Activated naive CD8-positive, alpha-beta T cell treated with anti-CD3 and anti-CD28 coated beads for 36 hours (primary cell): Measurements from ENCODE around the gene FAM53A. TPM values are rescaled to one million over a fixed set of nuclear protein-coding genes. Genes with fewer than 3 reads are reported as not detected.

Experiments
- DNase-seq: peaks from one replicate; pipeline ENCODE4 v3.0.0; 2021
- H3K27ac Mint-ChIP-seq: one replicate; pipeline ENCODE4 v1.8.0; 2022; ENCODE audit warnings: mild to moderate bottlenecking, moderate library complexity, mixed read lengths
- H3K27me3 Mint-ChIP-seq: one replicate; pipeline ENCODE4 v1.8.0; 2022; ENCODE audit warnings: mild to moderate bottlenecking, mixed read lengths
- H3K36me3 Mint-ChIP-seq: one replicate; pipeline ENCODE4 v1.8.0; 2021; ENCODE audit warnings: mild to moderate bottlenecking, mixed read lengths
- H3K4me1 Mint-ChIP-seq: one replicate; pipeline ENCODE4 v1.8.0; 2021; ENCODE audit warnings: mixed read lengths
- H3K4me3 Mint-ChIP-seq: one replicate; pipeline ENCODE4 v1.8.0; 2022; ENCODE audit warnings: mild to moderate bottlenecking, moderate library complexity, mixed read lengths
- H3K9me3 Mint-ChIP-seq: one replicate; pipeline ENCODE4 v1.8.0; 2022; ENCODE audit warnings: mixed read lengths
- total RNA-seq, 2 experiments: library from RNA; stranded (reverse); gene quantifications; one replicate each; pipeline ENCODE4 v1.2.3, GENCODE V29; 2021

FAM53A gene
- total RNA-seq, 2 experiments from 2014 or later = 0.82 to 1.3 TPM

DNA sequence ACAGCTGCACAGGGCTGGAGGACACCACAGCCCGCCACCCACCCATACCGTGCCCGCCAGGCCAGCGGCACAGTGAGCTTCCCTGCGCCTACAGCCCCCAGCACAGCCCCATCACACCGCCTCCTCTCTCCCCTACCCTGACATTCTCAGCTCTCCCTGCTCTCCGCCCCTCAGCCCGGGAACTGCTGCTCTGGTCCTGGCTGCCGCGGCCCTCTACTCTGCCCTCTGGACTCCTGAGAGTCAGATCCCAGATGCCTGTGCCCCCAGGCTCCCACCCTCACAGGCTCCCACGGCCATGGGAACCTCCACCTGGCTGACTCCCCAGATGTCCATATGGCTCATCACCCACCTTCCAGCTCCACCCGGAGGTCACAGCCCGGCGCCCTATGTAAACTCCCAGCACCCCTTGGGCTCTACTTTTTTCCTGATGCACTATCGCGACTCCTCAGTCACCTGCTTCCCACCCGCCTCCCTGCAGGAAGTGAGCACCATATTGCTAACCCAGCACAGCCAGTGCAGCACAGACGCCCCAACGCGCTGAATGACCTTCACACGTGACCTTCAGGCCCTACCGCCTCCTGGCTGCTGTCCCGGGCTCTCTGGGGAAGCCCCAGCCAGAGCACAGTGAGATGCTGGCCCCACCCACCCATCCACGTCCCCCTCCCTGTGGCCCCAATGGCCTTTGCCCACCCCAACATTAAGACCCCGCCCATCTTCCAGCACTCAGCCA is 23.0 kb downstream of the FAM53A start:
- H3K9me3 Mint-ChIP-seq = no peaks in the 10 kb centered on the region
- no peak overlapping the region for H3K27ac Mint-ChIP-seq
- H3K36me3 Mint-ChIP-seq = no peaks in the 10 kb centered on the region

DNA sequence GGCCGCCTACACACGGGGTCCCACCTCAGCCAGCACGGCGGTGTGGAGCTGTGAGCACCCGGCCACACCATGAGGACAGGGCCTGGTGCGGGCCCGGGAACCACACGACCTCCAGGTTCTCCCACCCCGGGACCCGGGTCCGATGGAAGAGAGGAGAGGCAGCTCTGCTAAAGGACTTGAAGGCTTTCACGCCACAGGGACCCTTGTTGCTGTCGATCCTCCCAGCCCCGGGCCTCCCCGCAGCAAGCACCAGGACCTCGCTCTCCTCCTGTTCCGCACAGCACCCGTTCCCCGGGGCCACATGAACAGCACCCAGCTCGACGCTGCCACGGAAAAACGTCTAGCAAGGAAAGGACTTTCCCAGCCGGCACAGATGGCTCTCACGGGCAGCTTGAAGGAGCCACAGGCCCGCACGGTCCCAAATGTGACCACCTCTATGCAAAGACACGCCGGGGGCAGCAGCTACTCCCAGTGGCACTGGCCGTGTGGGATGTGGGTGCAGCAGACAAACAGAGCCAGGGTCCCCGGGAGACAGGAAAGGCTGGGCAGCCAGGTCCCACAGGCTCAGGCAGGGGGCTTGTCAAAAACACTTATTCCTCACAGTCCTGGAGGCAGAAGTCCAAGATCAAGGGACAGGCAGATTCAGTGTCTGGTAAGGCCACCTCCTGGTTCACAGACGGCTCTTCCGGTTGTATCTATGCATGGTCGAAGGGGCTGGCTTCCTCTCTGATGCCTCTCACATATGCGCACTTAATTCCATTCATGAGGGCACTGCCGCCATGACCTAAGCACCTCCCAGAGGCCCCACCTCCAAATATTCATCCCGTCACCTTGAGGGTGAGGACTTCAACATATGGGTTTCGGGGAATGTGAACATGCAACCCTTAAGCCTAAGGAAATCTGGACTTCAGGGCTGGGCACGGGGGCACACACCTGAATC is 24.7 kb downstream of the FAM53A start:
- Mint-ChIP-seq H3K4me3 (no peak overlapping the region), H3K27ac (no peak overlapping the region), H3K36me3 (no peaks in the 10 kb centered on the region), H3K27me3 (no peaks in the 10 kb centered on the region), H3K4me1 (no peaks in the 10 kb centered on the region), H3K9me3 (no peaks in the 10 kb centered on the region)
- DNase-seq = no peak

More for the DNA sequence above, 23.0 kb downstream of the FAM53A start:
- no peak overlapping the region for H3K4me3 Mint-ChIP-seq
- no peaks in the 10 kb centered on the region for H3K4me1 Mint-ChIP-seq
- DNase-seq = no peak
- H3K27me3 Mint-ChIP-seq = no peaks in the 10 kb centered on the region

DNA sequence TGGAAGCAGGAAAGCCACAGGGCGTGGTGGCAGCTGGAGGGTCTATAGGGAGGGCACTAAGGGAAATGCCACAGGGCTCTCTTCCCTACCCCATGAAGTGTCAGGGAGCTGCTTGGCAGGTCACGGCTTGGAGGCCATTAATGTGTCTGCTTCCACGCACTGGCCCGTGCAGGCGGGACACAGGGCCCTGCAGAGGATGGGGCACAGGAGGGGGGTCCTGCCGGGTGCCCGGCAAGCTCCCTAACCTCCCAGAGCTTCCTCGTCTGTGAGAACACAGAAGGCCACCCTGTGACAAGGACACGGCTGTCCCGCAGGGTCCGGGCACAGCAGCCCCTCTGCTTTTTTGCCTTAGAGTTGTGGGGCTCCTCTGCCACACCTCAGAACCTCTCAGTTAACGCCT is 25.5 kb downstream of the FAM53A start:
- Mint-ChIP-seq H3K9me3 (no peaks in the 10 kb centered on the region), H3K4me1 (no peaks in the 10 kb centered on the region)
- no peak for DNase-seq

DNA sequence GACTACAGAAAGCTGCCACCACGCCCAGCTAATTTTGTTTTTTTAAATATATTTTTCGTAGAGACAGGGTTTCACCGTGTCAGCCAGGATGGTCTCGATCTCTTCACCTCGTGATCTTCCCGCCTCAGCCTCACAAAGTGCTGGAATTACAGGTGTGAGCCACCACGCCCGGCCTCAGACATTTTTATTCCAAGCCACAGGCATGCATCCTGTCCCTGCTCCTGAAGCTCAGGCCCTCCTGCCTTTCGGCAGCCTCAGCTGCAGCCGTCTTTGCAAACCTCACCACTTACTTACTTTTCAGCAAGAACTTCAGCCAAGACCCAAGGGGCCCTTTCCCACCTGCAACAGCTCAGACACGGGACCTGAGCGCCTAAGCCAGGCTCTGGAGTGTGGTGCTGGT is 26.0 kb downstream of the FAM53A start:
- H3K4me3 Mint-ChIP-seq = no peak overlapping the region
- H3K27me3 Mint-ChIP-seq = no peaks in the 10 kb centered on the region
- H3K9me3 Mint-ChIP-seq = no peaks in the 10 kb centered on the region
- H3K27ac Mint-ChIP-seq = no peak overlapping the region
- H3K4me1 Mint-ChIP-seq = no peaks in the 10 kb centered on the region
- no peaks in the 10 kb centered on the region for H3K36me3 Mint-ChIP-seq
- no peak for DNase-seq

More for the DNA sequence above, 25.5 kb downstream of the FAM53A start:
- no peaks in the 10 kb centered on the region for H3K36me3 Mint-ChIP-seq
- H3K27me3 Mint-ChIP-seq = no peaks in the 10 kb centered on the region
- no peak overlapping the region for H3K4me3 Mint-ChIP-seq
- H3K27ac Mint-ChIP-seq = no peak overlapping the region

DNA sequence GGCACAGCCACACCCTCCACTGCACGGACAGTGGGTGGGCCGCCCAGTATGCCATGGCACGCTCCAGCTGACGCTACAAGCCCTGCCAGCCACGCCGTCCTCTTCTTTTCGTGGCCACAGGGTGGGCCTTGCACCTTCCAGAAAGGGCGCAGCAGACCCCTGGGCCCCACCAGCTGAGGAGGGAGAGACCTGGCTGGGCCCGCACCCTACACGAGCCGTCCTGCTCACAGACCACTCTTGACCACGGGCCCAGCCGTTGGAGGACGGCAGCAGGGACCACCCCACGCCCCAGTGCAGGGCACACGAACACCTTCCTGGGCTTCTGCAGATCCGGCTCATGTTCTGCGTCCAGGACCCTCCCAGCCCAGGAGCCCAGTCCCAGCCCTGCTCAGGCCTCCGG is 27.1 kb downstream of the FAM53A start:
- Mint-ChIP-seq H3K36me3 (no peaks in the 10 kb centered on the region), H3K27me3 (no peaks in the 10 kb centered on the region), H3K27ac (no peak overlapping the region), H3K4me1 (no peaks in the 10 kb centered on the region), H3K9me3 (no peaks in the 10 kb centered on the region), H3K4me3 (no peak overlapping the region)
- DNase-seq = no peak

DNA sequence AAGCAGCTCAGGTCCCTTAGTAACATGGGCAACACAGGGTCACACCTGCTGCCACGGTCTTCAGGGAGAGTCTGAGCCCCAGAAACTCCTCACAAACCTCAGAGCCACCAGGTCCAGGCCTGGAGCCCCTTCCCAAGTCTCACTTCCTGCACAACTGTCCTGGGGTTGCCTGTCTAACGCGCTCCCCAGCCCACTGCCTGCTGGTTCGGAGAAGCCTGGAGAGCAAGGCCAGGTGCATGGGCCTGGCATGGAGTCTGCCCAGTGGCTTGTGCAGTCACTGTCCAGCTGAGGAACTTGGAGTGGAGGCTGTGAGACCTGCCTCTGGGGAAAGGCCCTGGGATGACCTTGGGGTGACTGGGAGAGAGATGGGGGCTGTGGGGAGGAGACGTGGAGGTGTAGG is 28.0 kb downstream of the FAM53A start:
- H3K27ac Mint-ChIP-seq = no peak overlapping the region

DNA sequence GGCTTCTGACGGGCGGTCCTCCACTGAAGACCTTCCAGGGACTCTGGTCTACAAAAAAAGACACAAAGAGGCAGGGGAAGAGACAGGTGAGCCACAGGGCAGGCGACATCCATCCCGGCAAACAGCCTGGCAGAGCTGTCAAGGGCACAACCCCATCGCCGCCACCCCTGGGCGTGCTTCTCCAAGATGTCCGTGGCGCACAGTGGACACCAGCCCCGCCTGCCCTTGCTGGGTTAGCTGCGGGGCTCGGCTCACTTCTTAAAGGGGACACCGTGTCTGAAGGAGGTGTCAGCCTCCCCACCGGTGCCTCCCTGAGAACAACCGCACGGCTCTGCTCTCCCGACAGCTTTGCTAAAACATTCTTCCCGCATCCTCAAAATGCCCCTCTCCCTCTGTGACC is 28.4 kb downstream of the FAM53A start:
- Mint-ChIP-seq H3K27me3 (no peaks in the 10 kb centered on the region), H3K27ac (no peak overlapping the region), H3K4me3 (no peak overlapping the region), H3K9me3 (no peaks in the 10 kb centered on the region), H3K36me3 (no peaks in the 10 kb centered on the region), H3K4me1 (no peaks in the 10 kb centered on the region)
- no peak for DNase-seq

More for the DNA sequence above, 28.0 kb downstream of the FAM53A start:
- Mint-ChIP-seq H3K36me3 (no peaks in the 10 kb centered on the region), H3K4me3 (no peak overlapping the region), H3K9me3 (no peaks in the 10 kb centered on the region), H3K4me1 (no peaks in the 10 kb centered on the region), H3K27me3 (no peaks in the 10 kb centered on the region)
- DNase-seq = no peak

DNA sequence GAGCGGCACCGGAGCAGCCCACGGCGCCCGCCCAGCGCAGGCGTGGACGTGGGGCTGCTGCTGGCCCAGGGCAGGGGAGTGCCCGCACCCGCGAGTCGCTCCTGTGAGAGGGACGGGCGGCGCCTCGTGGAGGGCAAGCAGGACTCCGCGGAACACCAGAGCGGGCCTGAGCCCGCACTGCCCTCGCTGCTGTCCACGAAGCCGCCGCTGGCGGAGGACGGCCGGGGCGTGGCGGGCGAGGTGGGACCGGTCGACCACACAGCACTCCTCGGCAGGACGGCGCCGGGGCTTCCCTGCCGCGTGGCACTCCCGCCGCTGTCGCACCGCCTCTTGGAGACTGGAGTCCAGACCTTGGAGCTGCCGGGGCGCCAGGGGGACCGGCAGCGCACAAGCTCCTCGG is 29.0 kb downstream of the FAM53A start:
- H3K9me3 Mint-ChIP-seq = no peaks in the 10 kb centered on the region
- H3K27ac Mint-ChIP-seq = no peak overlapping the region
- H3K4me1 Mint-ChIP-seq = no peaks in the 10 kb centered on the region
- no peak overlapping the region for H3K4me3 Mint-ChIP-seq
- no peak for DNase-seq
- no peaks in the 10 kb centered on the region for H3K36me3 Mint-ChIP-seq
- H3K27me3 Mint-ChIP-seq = no peaks in the 10 kb centered on the region

DNA sequence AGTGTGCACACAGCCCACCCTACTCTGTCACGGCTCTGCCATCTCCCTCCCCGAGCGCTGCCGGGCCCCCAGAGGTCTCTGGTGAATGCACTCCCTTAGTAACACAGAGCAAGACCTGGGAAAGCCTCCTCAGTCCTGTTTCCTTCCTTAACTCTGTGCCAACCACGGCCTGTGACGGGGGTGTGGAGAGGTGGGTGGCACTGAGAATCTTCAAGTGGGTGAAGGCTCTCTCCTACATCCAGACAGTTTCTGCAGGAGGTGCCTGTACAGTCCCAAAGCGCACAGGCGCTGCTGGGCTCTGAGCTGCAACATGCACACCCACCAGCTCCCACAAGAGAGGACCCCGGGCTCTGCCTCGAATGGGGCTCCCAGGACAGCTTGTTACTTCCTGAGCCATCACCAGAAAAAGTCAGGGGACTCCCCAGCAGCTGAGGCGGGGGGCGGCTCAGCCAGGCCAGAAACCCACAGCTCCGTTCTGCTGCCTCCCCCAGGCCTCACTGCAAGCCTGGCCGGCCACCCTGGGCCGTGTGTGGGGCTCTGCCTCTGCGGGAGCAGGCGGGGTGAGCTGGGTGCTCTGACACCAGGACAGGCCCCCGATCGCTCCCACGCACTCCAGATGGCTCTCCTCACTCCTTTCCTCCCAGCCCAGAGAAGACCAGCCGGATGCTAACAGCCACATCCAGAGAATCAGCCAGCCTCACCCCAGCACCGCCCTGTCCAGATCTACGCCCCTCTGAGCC is 29.7 kb downstream of the FAM53A start:
- Mint-ChIP-seq H3K4me1 (no peaks in the 10 kb centered on the region), H3K9me3 (no peaks in the 10 kb centered on the region), H3K36me3 (no peaks in the 10 kb centered on the region), H3K27me3 (no peaks in the 10 kb centered on the region), H3K4me3 (no peak overlapping the region), H3K27ac (no peak overlapping the region)
- no peak for DNase-seq

DNA sequence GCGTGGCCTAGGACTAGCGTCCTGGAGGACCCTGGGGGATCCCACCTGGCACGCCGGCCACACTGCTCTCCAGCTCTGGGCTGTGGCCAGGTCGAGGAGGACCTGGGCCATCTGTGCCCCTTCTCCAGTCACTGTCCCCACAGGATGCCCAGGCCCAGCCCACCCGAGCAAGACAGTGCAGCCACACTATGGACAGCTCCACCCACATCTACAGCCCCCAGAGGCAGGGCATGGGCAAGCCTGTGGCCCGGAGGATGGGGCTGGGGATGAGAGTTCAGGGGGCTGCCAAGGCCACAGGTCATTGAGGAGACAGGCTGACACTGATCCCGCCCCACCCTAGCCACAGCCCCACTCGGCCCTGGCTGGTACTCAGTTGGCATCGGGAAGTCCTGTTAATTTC is 30.3 kb downstream of the FAM53A start:
- no peaks in the 10 kb centered on the region for H3K36me3 Mint-ChIP-seq
- DNase-seq = no peak
- H3K9me3 Mint-ChIP-seq = no peaks in the 10 kb centered on the region
- H3K4me1 Mint-ChIP-seq = no peaks in the 10 kb centered on the region
- no peak overlapping the region for H3K27ac Mint-ChIP-seq
- H3K27me3 Mint-ChIP-seq = no peaks in the 10 kb centered on the region
- no peak overlapping the region for H3K4me3 Mint-ChIP-seq

DNA sequence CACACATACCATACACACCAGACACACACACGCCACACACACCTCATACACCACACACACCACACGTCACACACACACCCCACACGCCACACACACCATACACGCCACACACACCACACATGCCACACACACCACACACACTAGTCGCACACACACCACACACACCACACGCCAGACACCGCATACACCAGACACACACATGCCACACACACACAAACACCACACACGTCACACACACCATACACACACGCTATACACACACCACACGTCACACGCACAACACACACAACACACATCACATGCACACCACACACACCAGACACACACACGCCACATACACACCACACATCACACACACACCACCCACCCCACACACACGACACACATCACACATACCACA is 32.0 kb downstream of the FAM53A start:
- Mint-ChIP-seq H3K9me3 (no peaks in the 10 kb centered on the region), H3K4me3 (no peak overlapping the region), H3K27me3 (no peaks in the 10 kb centered on the region), H3K27ac (no peak overlapping the region), H3K4me1 (peaks cover 3% of the 10 kb centered on the region), H3K36me3 (peaks cover 1% of the 10 kb centered on the region)
- no peak for DNase-seq

DNA sequence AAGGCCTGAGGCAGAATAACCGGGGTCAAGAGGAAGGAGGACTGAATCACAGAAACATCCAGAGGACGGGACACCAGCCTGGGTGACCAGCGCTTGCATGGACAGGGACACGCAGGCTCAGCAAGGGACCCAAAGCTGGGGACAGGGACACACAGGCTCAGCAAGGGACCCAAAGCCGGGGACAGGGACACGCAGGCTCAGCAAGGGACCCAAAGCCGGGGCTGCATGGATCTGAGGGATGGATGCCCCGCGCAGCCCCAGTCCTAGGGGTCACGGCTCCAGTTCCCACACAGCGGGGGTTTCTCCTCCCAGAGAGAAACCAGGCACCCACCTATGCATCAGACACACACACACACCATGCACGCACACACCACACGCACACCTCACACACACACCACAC is 32.5 kb downstream of the FAM53A start:
- Mint-ChIP-seq H3K36me3 (peaks cover 1% of the 10 kb centered on the region), H3K27me3 (no peaks in the 10 kb centered on the region), H3K4me1 (peaks cover 3% of the 10 kb centered on the region), H3K9me3 (no peaks in the 10 kb centered on the region), H3K4me3 (no peak overlapping the region), H3K27ac (no peak overlapping the region)
- DNase-seq = no peak

DNA sequence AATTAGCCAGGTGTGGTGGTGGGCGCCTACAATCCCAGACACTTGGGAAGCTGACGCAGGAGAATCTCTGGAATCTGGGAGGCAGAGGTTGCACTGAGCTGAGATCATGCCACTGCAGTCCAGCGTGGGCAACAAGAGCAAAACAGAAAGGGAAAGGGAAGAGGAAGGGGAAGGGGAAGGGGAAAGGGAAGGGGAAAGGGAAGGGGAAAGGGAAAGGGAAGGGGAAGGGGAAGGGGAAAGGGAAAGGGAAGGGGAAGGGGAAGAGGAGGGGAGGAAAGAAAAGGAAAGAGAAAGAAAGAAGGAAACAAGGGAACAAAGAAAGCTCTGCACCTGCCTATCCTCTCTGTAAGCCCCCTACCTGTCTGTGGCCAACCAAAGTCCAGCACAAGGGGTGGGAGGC is 35.2 kb downstream of the FAM53A start:
- H3K27ac Mint-ChIP-seq = no peak overlapping the region
- H3K9me3 Mint-ChIP-seq = no peaks in the 10 kb centered on the region
- H3K27me3 Mint-ChIP-seq = no peaks in the 10 kb centered on the region
- DNase-seq = no peak
- H3K36me3 Mint-ChIP-seq = peaks cover 1% of the 10 kb centered on the region
- no peak overlapping the region for H3K4me3 Mint-ChIP-seq
- peaks cover 3% of the 10 kb centered on the region for H3K4me1 Mint-ChIP-seq

DNA sequence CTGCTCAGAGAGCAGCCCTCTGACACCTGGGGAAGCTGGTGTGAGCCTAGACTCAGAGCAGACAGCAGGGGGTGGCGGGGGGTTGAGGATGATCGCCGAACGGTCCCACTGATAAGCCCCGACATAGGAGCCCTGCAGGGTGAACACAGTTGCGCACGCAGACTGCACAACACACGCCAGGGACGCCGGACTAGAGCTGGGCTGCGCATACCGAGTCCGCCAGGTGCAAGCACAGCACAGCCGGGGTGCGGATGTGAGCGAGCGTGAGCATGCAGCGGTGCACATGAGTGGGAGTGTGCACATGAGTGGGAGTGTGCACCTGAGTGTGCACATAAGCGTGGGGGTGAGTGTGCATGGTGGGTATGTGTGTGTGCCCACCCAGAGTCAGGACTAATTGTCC is 36.7 kb downstream of the FAM53A start:
- H3K4me3 Mint-ChIP-seq = no peak overlapping the region
- H3K27ac Mint-ChIP-seq = no peak overlapping the region
- peaks cover 1% of the 10 kb centered on the region for H3K36me3 Mint-ChIP-seq
- peaks cover 3% of the 10 kb centered on the region for H3K4me1 Mint-ChIP-seq
- no peak for DNase-seq
- H3K27me3 Mint-ChIP-seq = no peaks in the 10 kb centered on the region
- H3K9me3 Mint-ChIP-seq = no peaks in the 10 kb centered on the region

DNA sequence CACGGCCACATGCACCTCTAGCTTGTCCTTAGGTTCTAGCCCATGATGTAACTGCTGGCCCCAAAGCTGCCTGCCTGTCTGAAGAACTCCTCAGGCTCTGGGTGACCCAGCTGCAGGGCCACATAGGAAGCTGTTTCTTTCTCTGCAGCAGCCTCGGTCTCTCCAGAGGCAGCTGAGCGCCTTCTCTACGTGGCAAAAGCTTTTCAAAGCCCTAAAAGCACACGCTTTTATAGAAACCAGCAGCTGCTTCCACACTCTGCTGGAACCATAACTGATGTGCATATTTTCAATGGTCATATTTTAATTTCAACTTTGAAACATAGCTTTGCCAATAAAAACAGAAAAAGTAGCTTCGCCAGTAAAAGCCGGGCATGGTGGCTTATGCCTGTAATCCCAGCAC is 37.4 kb downstream of the FAM53A start:
- H3K9me3 Mint-ChIP-seq = no peaks in the 10 kb centered on the region
- peaks cover 1% of the 10 kb centered on the region for H3K36me3 Mint-ChIP-seq
- H3K4me1 Mint-ChIP-seq = peaks cover 3% of the 10 kb centered on the region
- no peak overlapping the region for H3K27ac Mint-ChIP-seq
- no peak overlapping the region for H3K4me3 Mint-ChIP-seq
- no peaks in the 10 kb centered on the region for H3K27me3 Mint-ChIP-seq
- no peak for DNase-seq
